Measurements from ENCODE around the gene INSR.
"Not testable (repeated sequence)": the region's sequence is repeated elsewhere in the genome, so short reads cannot be mapped to it uniquely, and the experiment has no call there.

The INSR gene

GRCh38 chr19:7188698-7189629 lies 105.2 kb downstream of the INSR start:
- DNase-seq: no peak

- DNase-seq: no peak
These were observed 106.4 kb downstream of the INSR start for GRCh38 chr19:7187605-7188339.

GRCh38 chr19:7182489-7182888 lies 111.7 kb downstream of the INSR start:
- no peak for DNase-seq

GRCh38 chr19:7179917-7180306 lies 114.3 kb downstream of the INSR start:
- DNase-seq: no peak

GRCh38 chr19:7177926-7178325 lies 116.3 kb downstream of the INSR start:
- no peak for DNase-seq

- DNase-seq: no peak
These were observed 117.4 kb downstream of the INSR start for GRCh38 chr19:7176792-7177191.

GRCh38 chr19:7172794-7173193 lies 121.4 kb downstream of the INSR start:
- DNase-seq: no peak

GRCh38 chr19:7170983-7171382 lies 123.2 kb downstream of the INSR start:
- no peak for DNase-seq

GRCh38 chr19:7168941-7169340 lies 125.3 kb downstream of the INSR start:
- DNase-seq: no peak

GRCh38 chr19:7161292-7161691 lies 132.9 kb downstream of the INSR start:
- no peak for DNase-seq

- peak; percentile 25 for DNase-seq
These were observed 134.9 kb downstream of the INSR start for GRCh38 chr19:7159105-7159933.

- DNase-seq: no peak
These were observed 141.2 kb downstream of the INSR start for GRCh38 chr19:7153022-7153421.

- DNase-seq: no peak
These were observed 141.6 kb downstream of the INSR start for GRCh38 chr19:7152568-7152967.

GRCh38 chr19:7149956-7150705 lies 144.1 kb downstream of the INSR start:
- no peak for DNase-seq

- not testable (repeated sequence) for DNase-seq
These were observed 147.0 kb downstream of the INSR start for GRCh38 chr19:7147119-7147675.

- not testable (repeated sequence) for DNase-seq
These were observed 148.1 kb downstream of the INSR start for GRCh38 chr19:7146086-7146485.

- DNase-seq: no peak
These were observed 148.7 kb downstream of the INSR start for GRCh38 chr19:7145494-7145893.

- no peak for DNase-seq
These were observed 151.4 kb downstream of the INSR start for GRCh38 chr19:7142771-7143170.

GRCh38 chr19:7140137-7140536 lies 154.1 kb downstream of the INSR start:
- DNase-seq: no peak

GRCh38 chr19:7139095-7139494 lies 155.1 kb downstream of the INSR start:
- no peak for DNase-seq

- DNase-seq: no peak
These were observed 155.8 kb downstream of the INSR start for GRCh38 chr19:7138402-7138801.

- no peak for DNase-seq
These were observed 157.1 kb downstream of the INSR start for GRCh38 chr19:7137120-7137519.

All from DMS79 (cell line).